Natural killer cell treated with Interleukin-12 subunit alpha and Interleukin-12 subunit beta and Interleukin-15 and Interleukin-18, amount 100 ng/mL, for 72 hours (primary cell): Measurements from ENCODE around the gene RGP1. TPM values are rescaled to one million over a fixed set of nuclear protein-coding genes. Genes with fewer than 3 reads are reported as not detected.

Experiments
- ATAC-seq, 2 donors: fragments of 150-1000 bp; cut with Tn5 transposase in 1 of 2; sonication (Bioruptor Pico), chemical (Tn5 transposase) in 1 of 2; 2 replicates each; pipeline ENCODE4 v1.10.0; 2021
- DNase-seq: peaks from one replicate; pipeline ENCODE4 v3.0.0; 2022; ENCODE audit warnings: low spot score
- H3K27ac Mint-ChIP-seq, 2 donors: 1 replicate in 1 of 2; 2 replicates in 1 of 2; pipeline ENCODE4 v1.8.0; 2022; ENCODE audit warnings: mixed read lengths in 2 of 2, mild to moderate bottlenecking in 1 of 2, moderate library complexity in 1 of 2
- H3K27me3 Mint-ChIP-seq, 2 donors: 1 replicate in 1 of 2; 2 replicates in 1 of 2; pipeline ENCODE4 v1.8.0; 2022; ENCODE audit warnings: mixed read lengths in 2 of 2
- H3K36me3 Mint-ChIP-seq: one replicate; pipeline ENCODE4 v1.8.0; 2022; ENCODE audit warnings: mixed read lengths
- H3K4me1 Mint-ChIP-seq, 2 donors: 1 replicate in 1 of 2; 2 replicates in 1 of 2; pipeline ENCODE4 v1.8.0; 2022; ENCODE audit warnings: low read depth in 2 of 2, mixed read lengths in 2 of 2, mild to moderate bottlenecking in 1 of 2
- H3K4me3 Mint-ChIP-seq: one replicate; pipeline ENCODE4 v1.8.0; 2022; ENCODE audit warnings: mixed read lengths
- H3K9me3 Mint-ChIP-seq: 2 replicates; pipeline ENCODE4 v1.8.0; 2022; ENCODE audit warnings: mixed read lengths
- total RNA-seq, 2 donors: library from RNA; stranded (reverse); gene quantifications; one replicate each; pipeline ENCODE4 v1.2.3, GENCODE V29; 2022

Gene RGP1
- 10 to 100 TPM; 17.9 to 19.6 TPM for total RNA-seq

- H3K36me3 Mint-ChIP-seq: peaks cover 14% of the 10 kb centered on the region
- H3K4me3 Mint-ChIP-seq: peak within 1 kb of the TSS; percentile 95
- DNase-seq (peak; percentile 88), ATAC-seq (peak; percentile 94)
- no peaks in the 10 kb centered on the region for H3K9me3 Mint-ChIP-seq
- peaks cover 35 to 48% of the 10 kb centered on the region in 2 donors for H3K4me1 Mint-ChIP-seq
- peak within 1 kb of the TSS; percentile 65 to 92 for H3K27ac Mint-ChIP-seq
- H3K27me3 Mint-ChIP-seq: no peaks in the 10 kb centered on the region
Measured at GRCh38 chr9:35748858-35749514, at the start of gene RGP1, which contains the start of gene GBA2. TSS of gene RGP1 (plus strand) at chr9:35749287. CDS start at chr9:35749756, 469 bp downstream. TSS of gene GBA2 (minus strand) at chr9:35749228. CDS start at chr9:35748704, 524 bp downstream.

DNA sequence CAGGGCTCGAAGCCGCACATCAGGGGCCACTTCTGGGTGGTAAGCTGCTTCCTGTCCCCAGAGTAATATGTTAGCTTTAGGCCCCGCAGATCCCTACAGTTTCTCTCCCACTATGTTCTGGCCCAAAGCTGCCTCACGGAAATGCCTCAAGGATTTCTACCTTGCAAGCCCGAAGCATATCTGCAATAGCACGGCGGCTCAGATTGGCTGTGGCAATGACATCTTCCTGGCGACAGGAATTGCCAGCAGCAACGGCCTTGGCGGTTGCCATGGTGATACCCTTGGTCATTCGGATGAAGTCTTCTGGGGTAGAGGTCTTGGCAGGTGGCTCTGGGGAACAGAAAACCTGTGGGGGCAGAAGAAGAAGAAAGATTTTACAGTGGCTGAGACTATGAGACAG is 49.1 kb upstream of the RGP1 start:
- H3K4me3 Mint-ChIP-seq: no peak overlapping the region
- ATAC-seq (no peak), DNase-seq (no peak)
- no peaks in the 10 kb centered on the region for H3K27me3 Mint-ChIP-seq
- H3K4me1 Mint-ChIP-seq: peaks cover 8 to 13% of the 10 kb centered on the region in 2 donors
- no peaks in the 10 kb centered on the region for H3K9me3 Mint-ChIP-seq
- no peak overlapping the region for H3K27ac Mint-ChIP-seq
- H3K36me3 Mint-ChIP-seq: peaks cover 16% of the 10 kb centered on the region

DNA sequence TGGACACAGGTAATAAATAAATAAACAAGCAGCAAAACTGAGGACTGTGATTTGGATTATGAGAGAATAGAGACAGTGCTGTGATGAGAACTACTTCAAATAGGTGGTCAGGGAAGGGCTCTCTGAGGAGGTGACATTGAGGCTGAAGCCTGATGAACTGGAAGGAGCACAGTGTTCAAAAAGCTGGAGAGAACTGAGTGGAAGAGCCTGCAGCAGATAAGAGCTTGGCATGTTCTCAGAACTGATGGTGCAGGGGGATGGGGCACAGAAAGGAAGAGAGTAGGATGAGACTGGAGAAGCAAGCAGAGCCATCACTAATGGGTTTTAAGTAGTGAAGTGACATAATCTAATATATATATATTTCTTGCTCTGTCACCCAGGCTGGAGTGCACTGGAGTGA is 48.1 kb upstream of the RGP1 start:
- Mint-ChIP-seq H3K4me3 (no peak overlapping the region), H3K9me3 (no peaks in the 10 kb centered on the region), H3K36me3 (peaks cover 16% of the 10 kb centered on the region), H3K4me1 (peaks cover 8 to 13% of the 10 kb centered on the region in 2 donors), H3K27me3 (no peaks in the 10 kb centered on the region), H3K27ac (no peak overlapping the region)
- no peak for ATAC-seq
- no peak for DNase-seq

- peaks cover 14% of the 10 kb centered on the region for H3K36me3 Mint-ChIP-seq
- no peaks in the 10 kb centered on the region for H3K27me3 Mint-ChIP-seq
- H3K4me1 Mint-ChIP-seq: peaks cover 0 to 6% of the 10 kb centered on the region in 2 donors
- no peak overlapping the region for H3K4me3 Mint-ChIP-seq
- H3K27ac Mint-ChIP-seq: no peak overlapping the region
- DNase-seq: no peak
- H3K9me3 Mint-ChIP-seq: no peaks in the 10 kb centered on the region
- no peak for ATAC-seq
Measured at GRCh38 chr9:35702696-35703095, 46.4 kb upstream of the RGP1 start.

- H3K27me3 Mint-ChIP-seq: no peaks in the 10 kb centered on the region
- H3K27ac Mint-ChIP-seq: no peak overlapping the region
- H3K36me3 Mint-ChIP-seq: peaks cover 28% of the 10 kb centered on the region
- ATAC-seq: no peak
- no peaks in the 10 kb centered on the region for H3K9me3 Mint-ChIP-seq
- peaks cover 0 to 7% of the 10 kb centered on the region in 2 donors for H3K4me1 Mint-ChIP-seq
- H3K4me3 Mint-ChIP-seq: no peak overlapping the region
- no peak for DNase-seq
Measured at GRCh38 chr9:35703906-35704672, 45.0 kb upstream of the RGP1 start.

GRCh38 chr9:35705372-35705771 is 43.7 kb upstream of the RGP1 start:
- DNase-seq: no peak
- Mint-ChIP-seq H3K36me3 (peaks cover 31% of the 10 kb centered on the region), H3K4me1 (peaks cover 0 to 7% of the 10 kb centered on the region in 2 donors), H3K9me3 (no peaks in the 10 kb centered on the region), H3K4me3 (no peak overlapping the region), H3K27ac (no peak overlapping the region), H3K27me3 (no peaks in the 10 kb centered on the region)
- no peak for ATAC-seq

- H3K36me3 Mint-ChIP-seq: peaks cover 36% of the 10 kb centered on the region
Measured at GRCh38 chr9:35705836-35706430, 43.2 kb upstream of the RGP1 start.

DNA sequence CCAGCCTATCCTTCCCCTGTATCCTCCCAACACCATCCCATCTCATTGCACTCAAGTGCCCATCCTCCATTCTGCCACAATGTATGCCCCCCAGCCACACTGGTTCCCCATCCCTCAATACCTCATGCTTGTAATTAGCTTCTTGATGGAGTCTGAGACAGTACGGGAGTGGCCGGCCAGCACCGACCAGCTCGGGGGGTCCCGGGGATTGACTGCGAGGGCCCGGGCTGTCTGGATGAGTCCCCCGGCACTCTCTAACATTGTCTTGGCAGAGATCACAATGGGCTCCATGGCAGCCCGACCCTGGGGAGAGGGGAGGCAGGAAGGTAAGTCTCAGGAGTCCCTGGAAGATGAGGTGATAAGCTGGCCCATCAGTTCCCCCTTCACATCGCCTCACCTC is 42.1 kb upstream of the RGP1 start:
- H3K36me3 Mint-ChIP-seq: peaks cover 47% of the 10 kb centered on the region
- peaks cover 0 to 11% of the 10 kb centered on the region in 2 donors for H3K4me1 Mint-ChIP-seq
- H3K27ac Mint-ChIP-seq: peak overlapping the region; percentile 20 to 64
- no peak for ATAC-seq
- H3K27me3 Mint-ChIP-seq: no peaks in the 10 kb centered on the region
- H3K4me3 Mint-ChIP-seq: no peak overlapping the region
- no peak for DNase-seq
- H3K9me3 Mint-ChIP-seq: no peaks in the 10 kb centered on the region

More at GRCh38 chr9:35705836-35706430, 43.2 kb upstream of the RGP1 start:
- Mint-ChIP-seq H3K4me1 (peaks cover 0 to 7% of the 10 kb centered on the region in 2 donors), H3K9me3 (no peaks in the 10 kb centered on the region), H3K27ac (no peak overlapping the region), H3K4me3 (no peak overlapping the region), H3K27me3 (no peaks in the 10 kb centered on the region)
- no peak for DNase-seq
- ATAC-seq: peak in 1 of 2 donors; percentile 13

- no peak overlapping the region for H3K27ac Mint-ChIP-seq
- ATAC-seq (no peak), DNase-seq (no peak)
- H3K36me3 Mint-ChIP-seq: peaks cover 43% of the 10 kb centered on the region
- peaks cover 0 to 11% of the 10 kb centered on the region in 2 donors for H3K4me1 Mint-ChIP-seq
- no peak overlapping the region for H3K4me3 Mint-ChIP-seq
- H3K9me3 Mint-ChIP-seq: no peaks in the 10 kb centered on the region
- H3K27me3 Mint-ChIP-seq: no peaks in the 10 kb centered on the region
Measured at GRCh38 chr9:35708146-35708545, 40.9 kb upstream of the RGP1 start.

DNA sequence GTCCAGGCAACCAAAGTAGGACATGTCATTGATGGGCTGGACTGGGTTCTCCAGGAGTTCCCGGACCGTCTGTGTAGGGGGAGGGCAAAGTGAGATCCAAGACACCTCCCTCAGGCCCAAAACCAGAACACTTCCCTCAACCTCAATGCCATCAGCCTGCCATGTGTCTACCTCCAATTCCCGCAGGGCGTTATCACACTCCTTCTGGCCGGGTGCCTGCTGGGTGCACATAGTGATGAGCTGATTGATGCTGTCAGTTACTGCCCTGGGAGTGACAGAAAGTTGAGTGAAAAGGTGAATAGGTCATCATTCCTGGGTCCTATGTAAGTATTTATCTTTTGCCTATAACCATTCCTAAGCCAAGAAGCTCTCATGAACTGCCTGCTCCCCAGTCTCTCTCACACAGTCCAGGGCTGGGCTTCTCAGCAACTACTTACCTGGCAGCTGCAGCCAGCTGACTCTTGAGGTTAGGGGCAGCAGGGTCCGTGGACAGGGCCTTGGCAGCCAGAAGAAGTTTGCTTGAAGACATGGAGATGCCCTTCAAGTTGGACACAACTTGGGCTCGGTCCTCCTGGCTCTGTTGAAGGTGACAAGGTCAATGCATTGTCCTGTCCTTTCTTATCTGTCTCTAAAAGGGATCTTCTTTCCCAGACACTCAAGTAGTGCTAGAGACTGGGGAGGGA is 38.1 kb upstream of the RGP1 start:
- DNase-seq (no peak), ATAC-seq (peak; percentile 7 to 48)
- Mint-ChIP-seq H3K27ac (no peak overlapping the region), H3K36me3 (peaks cover 50% of the 10 kb centered on the region), H3K27me3 (no peaks in the 10 kb centered on the region), H3K9me3 (no peaks in the 10 kb centered on the region), H3K4me3 (no peak overlapping the region), H3K4me1 (peaks cover 0 to 15% of the 10 kb centered on the region in 2 donors)

GRCh38 chr9:35711501-35712428 is 37.3 kb upstream of the RGP1 start:
- ATAC-seq (peak in 1 of 2 donors; percentile 36), DNase-seq (no peak)
- no peaks in the 10 kb centered on the region for H3K27me3 Mint-ChIP-seq
- peak overlapping the region; percentile 16 to 41 for H3K27ac Mint-ChIP-seq
- peaks cover 58% of the 10 kb centered on the region for H3K36me3 Mint-ChIP-seq
- no peaks in the 10 kb centered on the region for H3K9me3 Mint-ChIP-seq
- H3K4me1 Mint-ChIP-seq: peaks cover 7 to 17% of the 10 kb centered on the region in 2 donors
- no peak overlapping the region for H3K4me3 Mint-ChIP-seq

GRCh38 chr9:35712762-35713400 is 36.2 kb upstream of the RGP1 start:
- Mint-ChIP-seq H3K36me3 (peaks cover 52% of the 10 kb centered on the region), H3K27ac (no peak overlapping the region), H3K4me1 (peaks cover 8 to 14% of the 10 kb centered on the region in 2 donors), H3K4me3 (no peak overlapping the region), H3K27me3 (no peaks in the 10 kb centered on the region), H3K9me3 (no peaks in the 10 kb centered on the region)
- no peak for ATAC-seq
- no peak for DNase-seq
